PFSK-1 (cell line): ENCODE measurements around the gene NHSL2.

Experiments used
- FOXP2 ChIP-seq: optimal IDR thresholded peaks from 2 replicates; pipeline ENCODE3; 2011; ENCODE audit warnings: borderline replicate concordance, control low read depth, inconsistent platforms; ENCODE audit not compliant: insufficient read depth; ENCODE audit errors: extremely low read length, extremely low read depth
- POLR2AphosphoS5 ChIP-seq: IDR thresholded peaks from 2 replicates; pipeline ENCODE4 v1.6.1; 2012; ENCODE audit warnings: low read depth, mild to moderate bottlenecking, control low read depth, low read length, moderate library complexity
- TF ChIP-seq, protein P1 (sequence below), 2 experiments: IDR thresholded peaks; 2 replicates each; pipeline versions ENCODE4 v1.6.1 to v1.8.0; 2011 to 2012; ENCODE audit warnings: low read depth in 2 of 2, low read length in 2 of 2, control low read depth in 1 of 2, inconsistent platforms in 1 of 2, mild to moderate bottlenecking in 1 of 2, moderate library complexity in 1 of 2; ENCODE audit not compliant: insufficient read depth in 1 of 2

DNA sequence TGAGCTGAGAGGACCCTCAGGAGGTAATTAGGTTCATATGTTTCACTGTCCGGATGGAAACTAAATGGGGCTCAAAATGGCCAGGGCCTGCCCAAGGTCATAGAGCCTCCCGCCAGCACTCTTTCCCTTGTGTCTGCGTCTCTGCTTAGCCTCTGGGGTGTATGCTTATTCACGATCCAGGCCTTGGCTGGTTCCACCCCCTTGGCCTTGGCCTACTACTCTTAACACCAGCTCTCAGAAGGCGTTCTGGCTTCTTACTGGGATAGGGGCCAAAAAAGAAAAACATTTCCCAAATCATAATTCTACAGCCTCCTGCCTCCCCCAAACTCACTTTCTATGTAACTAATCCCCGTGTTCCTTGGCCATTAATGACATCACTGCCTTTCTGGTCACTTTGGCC, 152.3 kb downstream of the NHSL2 start:
- TF ChIP-seq FOXP2 (no peak), POLR2AphosphoS5 (no peak)
- TF ChIP-seq, protein P1, sequence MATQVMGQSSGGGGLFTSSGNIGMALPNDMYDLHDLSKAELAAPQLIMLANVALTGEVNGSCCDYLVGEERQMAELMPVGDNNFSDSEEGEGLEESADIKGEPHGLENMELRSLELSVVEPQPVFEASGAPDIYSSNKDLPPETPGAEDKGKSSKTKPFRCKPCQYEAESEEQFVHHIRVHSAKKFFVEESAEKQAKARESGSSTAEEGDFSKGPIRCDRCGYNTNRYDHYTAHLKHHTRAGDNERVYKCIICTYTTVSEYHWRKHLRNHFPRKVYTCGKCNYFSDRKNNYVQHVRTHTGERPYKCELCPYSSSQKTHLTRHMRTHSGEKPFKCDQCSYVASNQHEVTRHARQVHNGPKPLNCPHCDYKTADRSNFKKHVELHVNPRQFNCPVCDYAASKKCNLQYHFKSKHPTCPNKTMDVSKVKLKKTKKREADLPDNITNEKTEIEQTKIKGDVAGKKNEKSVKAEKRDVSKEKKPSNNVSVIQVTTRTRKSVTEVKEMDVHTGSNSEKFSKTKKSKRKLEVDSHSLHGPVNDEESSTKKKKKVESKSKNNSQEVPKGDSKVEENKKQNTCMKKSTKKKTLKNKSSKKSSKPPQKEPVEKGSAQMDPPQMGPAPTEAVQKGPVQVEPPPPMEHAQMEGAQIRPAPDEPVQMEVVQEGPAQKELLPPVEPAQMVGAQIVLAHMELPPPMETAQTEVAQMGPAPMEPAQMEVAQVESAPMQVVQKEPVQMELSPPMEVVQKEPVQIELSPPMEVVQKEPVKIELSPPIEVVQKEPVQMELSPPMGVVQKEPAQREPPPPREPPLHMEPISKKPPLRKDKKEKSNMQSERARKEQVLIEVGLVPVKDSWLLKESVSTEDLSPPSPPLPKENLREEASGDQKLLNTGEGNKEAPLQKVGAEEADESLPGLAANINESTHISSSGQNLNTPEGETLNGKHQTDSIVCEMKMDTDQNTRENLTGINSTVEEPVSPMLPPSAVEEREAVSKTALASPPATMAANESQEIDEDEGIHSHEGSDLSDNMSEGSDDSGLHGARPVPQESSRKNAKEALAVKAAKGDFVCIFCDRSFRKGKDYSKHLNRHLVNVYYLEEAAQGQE (IDR thresholded peaks at IDR 0.05; ENCODE audit: insufficient read depth in 1 of 2, low read depth in 2 of 2, low read length in 2 of 2) = no peak
